GM21528 (cell line): ENCODE results near the gene TEAD3.
"Not testable (repeated sequence)": the region's sequence is repeated elsewhere in the genome, so short reads cannot be mapped to it uniquely, and the experiment has no call there.

Experiments
- ATAC-seq: cut with Tn5 transposase; IDR thresholded peaks from one replicate; pipeline ENCODE4 v1.9.1; 2021; ENCODE audit warnings: mild to moderate bottlenecking, moderate library complexity; ENCODE audit not compliant: unreplicated experiment, low FRiP score

TEAD3 gene

DNA sequence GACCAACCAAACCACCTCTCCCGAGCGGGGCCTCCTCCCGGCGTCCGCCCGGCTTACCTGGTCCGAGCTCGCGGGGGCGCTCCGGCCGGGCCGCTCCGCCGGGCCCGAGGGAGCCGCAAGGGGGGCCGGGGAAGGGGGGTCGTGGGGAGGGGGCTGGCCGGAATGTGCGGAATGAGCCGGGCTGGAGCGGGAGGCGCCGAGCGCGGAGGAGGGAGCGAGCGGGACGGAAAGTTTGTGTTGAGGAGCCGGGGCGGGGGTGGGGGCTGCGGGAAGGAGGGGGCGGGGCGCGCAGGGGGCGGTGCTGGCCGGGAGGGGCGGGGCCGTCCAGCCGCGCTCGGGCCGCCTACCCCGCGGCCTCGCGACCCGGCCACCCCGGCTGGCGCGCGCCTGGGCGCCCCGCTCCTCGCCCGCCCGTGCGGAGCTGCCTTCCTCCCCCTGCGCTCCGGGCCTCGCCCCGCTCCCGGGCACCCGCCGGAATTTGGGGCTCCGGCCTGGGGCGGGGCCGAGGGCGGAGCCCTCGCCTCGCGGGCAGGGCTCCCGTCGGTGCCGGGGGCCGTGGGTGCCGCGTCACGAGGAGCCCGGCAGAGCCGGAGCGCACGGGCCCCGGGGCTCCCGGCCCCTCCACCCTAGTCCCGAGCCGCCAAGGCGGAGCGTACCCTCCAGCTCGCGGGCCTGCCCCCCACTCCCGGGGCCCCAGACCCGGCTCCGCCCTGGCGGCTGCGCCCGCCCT lies at the start of gene TEAD3:
TSS of gene TEAD3 (minus strand) at position 239 of the 730 bp plus-strand sequence.
- no peak for ATAC-seq

- ATAC-seq: no peak
Measured at GRCh38 chr6:35544769-35545361, 48.0 kb upstream of the TEAD3 start.

DNA sequence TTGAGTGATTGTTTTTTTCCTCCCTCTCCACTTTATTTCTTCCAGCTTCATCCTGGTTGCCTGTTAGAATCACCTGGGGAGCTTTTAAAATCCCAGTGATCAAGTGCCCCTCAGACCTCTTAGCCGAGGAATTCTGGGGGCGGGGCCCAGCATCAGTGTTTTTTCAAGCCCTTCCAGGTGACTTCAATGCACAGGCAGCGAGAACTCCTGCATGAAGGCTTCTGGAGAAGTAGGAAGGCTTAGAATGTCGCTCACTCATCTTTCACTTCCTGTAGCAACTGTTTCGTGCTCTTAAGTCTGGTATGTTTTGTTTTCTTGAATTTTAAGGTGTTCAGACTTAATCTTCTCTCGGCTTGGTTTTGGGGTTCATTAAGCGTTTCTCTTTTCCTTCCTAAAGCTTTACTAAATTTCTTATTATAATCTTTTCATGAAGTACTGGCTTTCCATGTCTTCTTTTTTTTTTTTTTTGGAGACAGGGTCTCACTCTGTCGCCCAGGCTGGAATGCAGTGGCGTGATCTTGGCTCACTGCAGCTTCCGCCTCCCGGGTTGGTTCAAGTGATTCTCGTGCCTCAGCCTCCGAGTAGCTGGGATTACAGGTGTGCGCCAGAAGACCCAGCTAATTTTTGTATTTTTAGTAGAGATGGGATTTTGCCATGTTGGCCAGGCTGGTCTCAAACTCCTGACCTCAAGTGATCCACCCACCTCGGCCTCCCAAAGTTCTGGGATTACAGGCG lies 46.7 kb upstream of the TEAD3 start:
- ATAC-seq: no peak

DNA sequence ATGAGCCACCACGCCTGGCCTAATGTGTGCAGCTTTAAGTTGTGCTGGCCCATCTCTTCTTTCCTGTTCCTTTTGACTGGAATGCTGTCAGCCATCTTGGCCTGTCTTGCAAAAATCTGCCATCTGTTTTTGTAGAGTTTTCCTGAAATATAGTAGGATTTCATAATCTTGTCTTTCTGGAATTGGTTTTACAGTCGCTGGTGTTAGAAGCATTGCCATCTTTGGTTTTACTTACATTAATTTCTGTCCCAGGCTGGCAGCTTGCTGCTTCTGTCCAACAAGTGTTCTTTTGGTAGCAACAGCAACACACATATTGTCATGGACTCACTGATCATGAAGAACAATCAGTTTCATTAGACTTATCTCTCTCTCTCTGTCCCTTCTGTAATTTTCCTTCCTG lies 45.0 kb upstream of the TEAD3 start:
- ATAC-seq: no peak

DNA sequence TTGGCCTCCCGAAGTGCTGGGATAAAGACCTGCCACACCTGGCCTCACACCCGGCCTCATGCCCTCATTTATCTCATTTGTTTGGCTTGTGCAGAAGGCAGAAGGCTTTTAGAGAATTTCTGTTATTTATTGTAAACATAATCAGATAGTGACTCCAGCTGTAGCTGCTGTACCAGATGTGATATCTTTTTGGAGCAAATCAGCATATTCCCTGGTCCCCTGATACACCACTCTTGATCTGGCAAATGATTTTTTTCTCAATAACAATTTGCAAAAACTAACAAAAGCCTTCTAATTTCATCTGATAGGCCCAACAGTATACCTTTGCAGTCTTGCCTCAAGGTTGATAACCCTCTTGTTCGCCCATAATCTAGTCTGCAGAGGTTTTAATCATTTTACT lies 42.3 kb upstream of the TEAD3 start:
- no peak for ATAC-seq

DNA sequence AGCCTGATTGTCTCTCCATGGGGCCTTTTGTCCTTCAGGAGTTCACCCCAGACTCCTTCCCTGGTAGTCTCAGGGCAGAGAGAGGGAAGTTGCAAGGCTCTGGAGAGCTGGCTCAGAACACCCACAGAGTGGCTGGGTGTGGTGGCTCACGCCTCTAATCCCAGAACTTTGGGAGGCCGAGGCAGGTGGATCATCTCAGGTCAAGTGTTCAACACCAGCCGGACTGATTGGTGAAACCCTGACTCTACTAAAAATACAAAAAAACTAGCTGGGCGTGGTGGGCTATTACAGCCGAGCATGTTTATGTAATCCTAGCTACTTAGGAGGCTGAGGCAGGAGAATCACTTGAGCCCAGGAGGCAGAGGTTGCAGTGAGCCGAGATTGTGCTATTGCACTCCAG lies 39.0 kb upstream of the TEAD3 start:
- ATAC-seq: not testable (repeated sequence)

DNA sequence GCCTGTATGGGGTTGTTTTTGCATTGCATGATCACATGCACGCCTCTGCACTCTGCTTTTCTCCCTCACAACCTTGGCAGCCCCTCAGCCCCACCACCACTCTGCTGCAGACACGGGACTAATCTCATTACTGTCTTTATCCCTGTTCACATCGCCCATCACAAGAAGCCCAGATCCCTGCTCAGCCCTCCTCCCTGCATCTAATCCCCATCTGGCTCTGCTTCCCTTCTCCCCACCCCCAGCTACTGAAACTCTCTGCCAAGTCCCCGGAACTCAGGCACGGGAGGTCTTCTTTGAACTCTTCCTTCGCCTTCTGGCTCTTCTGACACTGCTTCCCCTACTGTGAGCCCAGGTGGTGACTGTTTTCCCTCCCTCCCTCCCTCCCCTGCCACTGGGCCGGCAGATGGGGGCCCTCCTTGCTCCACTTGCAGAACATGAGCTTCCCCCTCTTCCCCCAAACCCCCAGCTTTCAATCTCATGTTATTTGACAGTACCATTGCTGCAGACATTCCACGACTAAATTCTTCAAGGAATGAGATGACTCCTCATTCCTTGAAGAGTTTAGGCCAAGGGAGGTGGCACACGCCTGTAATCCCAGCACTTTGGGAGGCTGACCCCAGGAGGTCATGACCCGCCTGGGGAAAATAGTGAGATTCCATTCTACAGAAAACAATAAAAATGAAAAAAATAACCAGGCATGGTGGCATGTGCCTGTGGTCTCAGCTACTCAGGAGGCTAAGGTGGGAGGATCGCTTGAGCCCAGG lies 37.7 kb upstream of the TEAD3 start:
- no peak for ATAC-seq

GRCh38 chr6:35533981-35534380 lies 37.1 kb upstream of the TEAD3 start:
- ATAC-seq: no peak

DNA sequence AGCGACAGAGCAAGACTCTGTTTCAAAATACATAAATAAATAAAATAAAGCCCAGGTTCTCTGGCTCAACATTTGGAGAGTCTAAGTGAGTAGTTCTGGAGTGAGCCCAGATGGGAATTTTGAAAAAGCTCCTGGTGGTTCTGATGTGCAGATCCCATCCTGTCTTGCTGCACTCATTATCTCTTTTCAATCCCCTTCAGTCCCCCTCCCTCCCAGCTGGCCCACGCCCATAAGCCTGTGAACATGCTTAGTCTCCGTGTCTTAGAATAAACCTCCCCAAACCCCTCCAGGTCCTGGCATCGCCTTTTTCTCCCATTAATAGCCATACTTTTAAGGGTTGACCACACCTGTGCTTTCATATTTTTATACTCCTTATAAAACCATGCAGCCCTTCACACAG lies 35.2 kb upstream of the TEAD3 start:
- ATAC-seq: no peak

DNA sequence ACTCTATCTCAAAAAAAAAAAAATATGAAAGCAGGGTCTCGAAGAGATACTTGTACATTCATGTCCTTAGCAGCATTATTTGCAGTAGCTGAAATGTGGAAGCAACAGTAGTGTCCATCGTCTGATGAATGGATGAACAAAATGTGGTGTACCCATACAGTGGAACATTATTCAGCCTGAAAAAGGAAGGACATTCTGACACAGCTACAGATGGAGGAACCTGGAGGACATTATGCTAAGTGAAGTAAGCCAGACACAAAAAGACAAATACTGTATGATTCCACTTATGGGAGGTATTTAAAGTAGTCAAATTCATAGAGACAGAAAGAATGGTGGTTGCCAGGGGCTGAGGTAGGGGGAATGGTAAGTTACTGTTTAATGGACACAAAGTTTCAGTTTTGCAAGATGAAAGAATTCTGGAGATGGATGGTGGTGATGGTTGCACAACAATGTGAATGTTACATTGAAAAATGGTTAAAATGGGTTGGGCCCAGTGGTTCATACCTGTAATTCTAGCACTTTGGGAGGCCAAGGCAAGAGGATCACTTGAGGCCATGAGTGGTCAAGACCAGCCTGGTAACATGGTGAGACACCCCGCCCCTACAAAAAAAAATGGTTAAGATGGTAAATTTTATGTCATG lies 27.6 kb upstream of the TEAD3 start:
- ATAC-seq: no peak

DNA sequence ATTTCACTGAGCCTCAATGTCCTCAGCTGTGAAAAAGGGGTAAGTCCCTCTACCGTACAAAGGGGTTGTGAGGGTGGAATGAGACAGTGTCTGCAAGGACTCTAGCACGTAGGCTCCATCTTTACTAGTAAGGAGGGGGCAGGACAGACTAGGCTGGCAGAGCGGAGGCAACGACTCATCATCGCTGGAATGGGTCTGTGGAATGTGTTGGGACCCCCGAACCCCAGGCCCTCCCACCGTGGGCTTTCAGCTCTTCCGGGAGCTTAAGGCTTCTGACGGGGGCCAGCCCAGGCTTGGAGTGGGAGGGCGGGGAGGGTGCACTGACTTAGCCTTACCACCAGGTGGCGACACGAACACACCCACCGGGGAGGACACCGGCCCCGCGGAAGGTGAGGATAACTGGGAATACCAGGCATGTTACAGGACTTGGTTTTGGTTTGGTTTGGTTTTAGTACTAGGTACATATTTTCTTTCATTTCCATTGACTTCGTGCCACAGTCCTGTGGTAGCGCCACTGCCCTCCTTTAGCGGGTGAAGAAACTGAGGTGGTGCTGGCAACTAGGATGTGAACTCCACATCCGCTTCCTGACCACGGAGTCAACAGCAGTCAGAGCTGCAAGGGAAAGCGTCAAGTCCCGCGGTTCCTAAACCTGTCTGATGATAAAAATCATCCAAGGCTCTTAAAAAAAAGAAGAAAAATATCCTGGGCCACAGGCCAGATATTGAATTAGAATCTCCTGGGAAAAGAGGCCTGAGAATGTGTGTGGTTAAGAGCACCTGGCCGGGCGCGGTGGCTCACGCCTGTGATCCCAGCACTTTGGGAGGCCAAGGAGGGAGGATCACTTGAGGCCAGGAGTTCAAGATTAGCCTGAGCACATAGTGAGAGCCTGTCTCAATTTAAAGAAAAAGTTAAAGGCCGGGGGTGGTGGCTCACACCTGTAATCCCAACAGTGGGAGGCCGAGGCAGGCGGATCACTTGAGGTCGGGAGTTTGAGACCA lies 26.1 kb upstream of the TEAD3 start:
- ATAC-seq: no peak

DNA sequence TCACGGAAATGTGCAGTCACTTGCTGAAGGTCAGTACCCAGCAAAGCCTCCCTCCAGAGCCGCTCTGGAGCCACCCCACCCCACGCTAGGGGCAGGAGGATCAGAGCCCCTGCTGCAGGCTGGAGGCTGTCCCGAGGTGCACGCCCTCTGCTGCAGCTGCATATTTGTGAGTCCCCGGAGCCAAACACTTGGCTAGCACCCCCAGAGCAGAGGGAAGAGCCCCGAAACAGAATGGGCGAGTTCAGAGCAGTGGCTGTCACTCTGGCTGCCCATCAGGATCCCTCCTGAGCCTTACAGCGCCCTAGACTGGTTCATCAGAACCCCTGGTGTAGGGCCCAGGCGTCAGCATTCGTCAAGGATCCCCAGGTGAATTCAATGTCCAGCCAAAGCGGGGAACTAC lies 25.3 kb upstream of the TEAD3 start:
- ATAC-seq: no peak

- no peak for ATAC-seq
Measured at GRCh38 chr6:35521235-35521634, 24.4 kb upstream of the TEAD3 start.

DNA sequence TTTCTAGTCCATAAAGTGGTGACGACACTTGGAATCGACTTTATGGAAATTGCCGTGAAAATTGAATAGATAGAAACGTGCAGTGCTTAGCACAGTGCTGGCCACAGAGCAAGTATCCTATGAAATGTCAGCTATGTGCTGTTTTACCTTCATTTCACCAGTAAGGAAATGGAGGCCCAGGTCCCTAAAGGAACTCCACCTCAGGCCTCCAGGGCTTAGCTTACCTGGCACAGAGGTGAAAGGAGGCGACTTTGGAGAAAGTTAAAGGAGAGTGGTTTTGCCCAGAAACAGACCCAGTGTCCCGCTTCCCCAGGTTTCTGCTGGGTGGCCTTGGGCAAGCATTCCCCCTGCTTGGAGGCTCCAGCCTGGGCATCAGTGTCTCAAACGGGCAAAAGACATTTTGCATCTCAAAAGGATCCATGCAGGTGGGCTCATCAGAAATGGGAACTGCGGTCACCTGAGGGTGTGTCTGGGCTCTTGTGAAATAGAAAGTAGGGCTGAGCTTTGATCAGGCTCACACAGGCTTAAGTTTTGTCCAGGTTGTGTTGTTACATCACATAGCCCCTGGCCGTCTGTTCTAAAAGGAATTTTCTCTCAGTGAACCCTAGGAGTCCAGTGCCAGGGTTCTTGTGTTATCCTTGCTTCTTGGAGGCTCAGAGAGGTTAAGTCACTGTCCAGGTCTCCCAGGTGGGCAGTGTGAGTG lies 22.6 kb upstream of the TEAD3 start:
- no peak for ATAC-seq

DNA sequence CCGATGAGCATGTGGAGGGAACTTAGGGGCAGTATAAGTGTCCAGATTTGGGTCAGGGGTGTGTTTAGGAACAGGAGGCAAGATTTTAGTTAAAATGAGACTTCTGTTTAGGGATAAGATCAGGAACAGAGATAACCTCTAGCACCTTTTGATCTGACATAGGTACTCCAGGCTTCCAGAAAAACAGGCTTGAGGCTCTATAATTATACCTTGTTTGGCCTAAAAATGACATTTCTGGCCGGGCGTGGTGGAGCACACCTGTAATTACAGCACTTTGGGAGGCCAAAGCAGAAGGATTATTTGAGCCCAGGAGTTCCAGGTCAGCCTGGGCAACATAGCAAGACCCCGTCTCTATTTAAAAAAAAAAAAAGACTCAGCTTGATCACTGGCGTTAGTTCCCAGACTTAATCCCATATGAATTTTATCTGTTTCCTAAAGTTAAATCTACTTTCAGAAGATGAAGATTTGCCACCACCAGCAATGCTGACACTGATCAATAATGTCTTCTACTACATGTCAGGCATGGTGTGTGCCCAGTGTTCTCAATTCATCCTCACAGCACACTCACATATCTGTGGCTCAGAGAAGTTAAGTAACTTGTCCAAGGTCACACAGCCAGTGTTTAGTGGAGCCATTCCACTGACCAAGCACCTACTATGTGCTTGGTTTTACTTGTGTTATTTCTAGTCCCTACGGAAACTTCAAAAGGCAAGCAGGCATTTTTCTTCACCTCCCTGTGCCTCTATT lies 21.9 kb upstream of the TEAD3 start:
- ATAC-seq: no peak

- ATAC-seq: not testable (repeated sequence)
Measured at GRCh38 chr6:35517978-35518377, 21.1 kb upstream of the TEAD3 start.

GRCh38 chr6:35516712-35517111 lies 19.8 kb upstream of the TEAD3 start:
- no peak for ATAC-seq

DNA sequence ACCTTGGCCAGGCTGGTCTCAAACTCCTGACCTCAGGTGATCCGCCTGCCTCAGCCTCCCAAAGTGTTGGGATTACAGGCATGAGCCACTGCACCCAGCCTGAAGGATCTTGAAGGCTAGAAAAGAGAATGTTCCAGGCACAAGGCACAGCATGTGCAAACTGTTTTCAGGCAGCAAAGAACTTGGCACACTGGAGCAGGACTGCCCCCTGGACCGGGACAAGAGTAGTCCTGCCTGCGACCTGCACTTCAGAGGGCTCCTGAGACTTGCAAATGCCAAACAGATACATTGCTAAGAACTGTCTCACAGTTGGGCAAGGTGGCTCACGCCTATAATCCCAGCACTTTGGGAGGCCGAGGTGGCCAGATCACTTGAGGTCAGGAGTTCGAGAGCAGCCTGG lies 19.1 kb upstream of the TEAD3 start:
- not testable (repeated sequence) for ATAC-seq
